HEK293 (cell line): ENCODE measurements around the gene COL9A3.

Source experiments
- CTCF ChIA-PET: fragments of 350-600 bp; formaldehyde crosslinking; extraction: SDS; loops from one replicate; lab custom pipeline; 2021; ENCODE audit warnings: antibody characterized with exemption; lab: Yijun Ruan, JAX
- POLR2A ChIA-PET: fragments of 300-600 bp; formaldehyde crosslinking; extraction: SDS; loops from one replicate; lab custom pipeline; 2020; ENCODE audit warnings: antibody characterized with exemption, inconsistent platforms; lab: Yijun Ruan, JAX
- H3K27ac ChIP-seq: fragments of 200-500 bp; sonication (Bioruptor generic); 2 replicates; pipeline ENCODE4 v1.5.1; 2014; ENCODE audit warnings: low read depth, low read length, control low read depth, inconsistent platforms; ENCODE audit errors: extremely low read depth
- H3K36me3 ChIP-seq, 2 experiments: fragments of 200-500 bp in 1 of 2; sonication (Bioruptor generic) in 1 of 2; 1 replicate in 1 of 2; 2 replicates in 1 of 2; pipeline ENCODE4 v1.5.1; 2014 to 2017; ENCODE audit warnings: inconsistent platforms in 2 of 2, low read length in 2 of 2; ENCODE audit not compliant: control insufficient read depth in 2 of 2, insufficient read depth in 1 of 2
- H3K4me1 ChIP-seq: fragments of 200-500 bp; sonication (Bioruptor generic); 2 replicates; pipeline ENCODE4 v1.5.1; 2014; ENCODE audit warnings: mild to moderate bottlenecking, low read length, inconsistent platforms; ENCODE audit not compliant: control insufficient read depth, insufficient read depth
- H3K4me3 ChIP-seq: 2 replicates; pipeline ENCODE4 v1.5.1; 2011; ENCODE audit warnings: low read depth, mild to moderate bottlenecking, control low read depth, low read length, moderate library complexity
- H3K9me3 ChIP-seq: fragments of 200-500 bp; sonication (Bioruptor generic); 2 replicates; pipeline ENCODE4 v1.5.1; 2014; ENCODE audit warnings: low read depth, low read length, inconsistent platforms; ENCODE audit not compliant: control insufficient read depth, insufficient read depth
- HOXA7 ChIP-seq: sonication (generic); formaldehyde crosslinking; IDR thresholded peaks from 2 replicates; pipeline ENCODE4 v1.8.1; 2022; ENCODE audit warnings: missing genetic modification reagents, borderline replicate concordance
- IKZF3 ChIP-seq: fragments of 450-650 bp; IDR thresholded peaks from 2 replicates; pipeline ENCODE4 v1.5.0; 2018; ENCODE audit warnings: missing biosample characterization, mild to moderate bottlenecking, missing genetic modification characterization, moderate library complexity
- RBAK ChIP-seq: fragments of 450-650 bp; formaldehyde crosslinking; IDR thresholded peaks from 2 replicates; pipeline ENCODE4 v1.5.1; 2016; ENCODE audit warnings: missing biosample characterization, missing genetic modification characterization
- SCRT1 ChIP-seq: fragments of 450-650 bp; formaldehyde crosslinking; IDR thresholded peaks from 2 replicates; pipeline ENCODE4 v1.5.1; 2016; ENCODE audit warnings: missing biosample characterization, missing genetic modification characterization, borderline replicate concordance
- SETDB1 ChIP-seq: IDR thresholded peaks from one replicate; pipeline ENCODE4 v1.6.1; 2017; ENCODE audit warnings: mild to moderate bottlenecking, low read length, moderate library complexity, mixed read lengths; ENCODE audit not compliant: insufficient read length
- SP3 ChIP-seq: fragments of 450-650 bp; formaldehyde crosslinking; IDR thresholded peaks from 2 replicates; pipeline ENCODE4 v1.5.1; 2016; ENCODE audit warnings: missing biosample characterization, missing genetic modification characterization
- ZBTB1 ChIP-seq: fragments of 450-650 bp; formaldehyde crosslinking; IDR thresholded peaks from 2 replicates; pipeline ENCODE4 v1.5.1; 2016; ENCODE audit warnings: missing biosample characterization, missing genetic modification characterization
- ZNF114 ChIP-seq: fragments of 450-650 bp; formaldehyde crosslinking; IDR thresholded peaks from 2 replicates; pipeline ENCODE4 v1.5.0; 2017; ENCODE audit warnings: missing biosample characterization, missing genetic modification characterization
- ZNF140 ChIP-seq: fragments of 450-650 bp; formaldehyde crosslinking; IDR thresholded peaks from 2 replicates; pipeline ENCODE4 v1.5.1; 2016; ENCODE audit warnings: missing biosample characterization, missing genetic modification characterization
- ZNF155 ChIP-seq: fragments of 450-650 bp; formaldehyde crosslinking; IDR thresholded peaks from 2 replicates; pipeline ENCODE4 v1.5.1; 2016; ENCODE audit warnings: missing biosample characterization, missing genetic modification characterization
- ZNF174 ChIP-seq: fragments of 450-650 bp; formaldehyde crosslinking; IDR thresholded peaks from 2 replicates; pipeline ENCODE4 v1.5.0; 2017; ENCODE audit warnings: missing biosample characterization, mild to moderate bottlenecking, missing genetic modification characterization
- ZNF175 ChIP-seq: fragments of 450-650 bp; formaldehyde crosslinking; IDR thresholded peaks from 2 replicates; pipeline ENCODE4 v1.5.1; 2016; ENCODE audit warnings: missing biosample characterization, missing genetic modification characterization
- ZNF239 ChIP-seq: fragments of 450-650 bp; formaldehyde crosslinking; IDR thresholded peaks from 2 replicates; pipeline ENCODE4 v1.5.1; 2016; ENCODE audit warnings: missing biosample characterization, missing genetic modification characterization
- ZNF266 ChIP-seq: fragments of 450-650 bp; formaldehyde crosslinking; IDR thresholded peaks from 2 replicates; pipeline ENCODE4 v1.5.1; 2016; ENCODE audit warnings: missing biosample characterization, missing genetic modification characterization, low read depth
- ZNF324 ChIP-seq: fragments of 450-650 bp; formaldehyde crosslinking; IDR thresholded peaks from 2 replicates; pipeline ENCODE4 v1.5.1; 2016; ENCODE audit warnings: missing biosample characterization, missing genetic modification characterization
- ZNF473 ChIP-seq: fragments of 450-650 bp; formaldehyde crosslinking; IDR thresholded peaks from 2 replicates; pipeline ENCODE4 v1.5.1; 2017; ENCODE audit warnings: missing biosample characterization, missing genetic modification characterization
- ZNF549 ChIP-seq: fragments of 450-650 bp; IDR thresholded peaks from 2 replicates; pipeline ENCODE4 v1.5.1; 2018; ENCODE audit warnings: missing biosample characterization, missing genetic modification characterization, mild to moderate bottlenecking, inconsistent platforms, moderate library complexity
- ZNF560 ChIP-seq: fragments of 450-650 bp; formaldehyde crosslinking; IDR thresholded peaks from 2 replicates; pipeline ENCODE4 v1.5.1; 2017; ENCODE audit warnings: missing biosample characterization, missing genetic modification characterization, borderline replicate concordance
- TF ChIP-seq, protein P1 (sequence below): IDR thresholded peaks from 2 replicates; pipeline ENCODE4 v1.6.1; 2011; ENCODE audit warnings: mild to moderate bottlenecking, low read depth, low read length, borderline replicate concordance
- TF ChIP-seq, protein P2 (sequence below): fragments of 450-650 bp; formaldehyde crosslinking; conservative IDR thresholded peaks from 2 replicates; pipeline ENCODE4 v1.5.1; 2016; ENCODE audit warnings: low read depth, missing biosample characterization, missing genetic modification characterization
- TF ChIP-seq, protein P3 (sequence below): fragments of 450-650 bp; formaldehyde crosslinking; IDR thresholded peaks from 2 replicates; pipeline ENCODE4 v1.5.1; 2016; ENCODE audit warnings: missing biosample characterization, missing genetic modification characterization

The COL9A3 gene

DNA sequence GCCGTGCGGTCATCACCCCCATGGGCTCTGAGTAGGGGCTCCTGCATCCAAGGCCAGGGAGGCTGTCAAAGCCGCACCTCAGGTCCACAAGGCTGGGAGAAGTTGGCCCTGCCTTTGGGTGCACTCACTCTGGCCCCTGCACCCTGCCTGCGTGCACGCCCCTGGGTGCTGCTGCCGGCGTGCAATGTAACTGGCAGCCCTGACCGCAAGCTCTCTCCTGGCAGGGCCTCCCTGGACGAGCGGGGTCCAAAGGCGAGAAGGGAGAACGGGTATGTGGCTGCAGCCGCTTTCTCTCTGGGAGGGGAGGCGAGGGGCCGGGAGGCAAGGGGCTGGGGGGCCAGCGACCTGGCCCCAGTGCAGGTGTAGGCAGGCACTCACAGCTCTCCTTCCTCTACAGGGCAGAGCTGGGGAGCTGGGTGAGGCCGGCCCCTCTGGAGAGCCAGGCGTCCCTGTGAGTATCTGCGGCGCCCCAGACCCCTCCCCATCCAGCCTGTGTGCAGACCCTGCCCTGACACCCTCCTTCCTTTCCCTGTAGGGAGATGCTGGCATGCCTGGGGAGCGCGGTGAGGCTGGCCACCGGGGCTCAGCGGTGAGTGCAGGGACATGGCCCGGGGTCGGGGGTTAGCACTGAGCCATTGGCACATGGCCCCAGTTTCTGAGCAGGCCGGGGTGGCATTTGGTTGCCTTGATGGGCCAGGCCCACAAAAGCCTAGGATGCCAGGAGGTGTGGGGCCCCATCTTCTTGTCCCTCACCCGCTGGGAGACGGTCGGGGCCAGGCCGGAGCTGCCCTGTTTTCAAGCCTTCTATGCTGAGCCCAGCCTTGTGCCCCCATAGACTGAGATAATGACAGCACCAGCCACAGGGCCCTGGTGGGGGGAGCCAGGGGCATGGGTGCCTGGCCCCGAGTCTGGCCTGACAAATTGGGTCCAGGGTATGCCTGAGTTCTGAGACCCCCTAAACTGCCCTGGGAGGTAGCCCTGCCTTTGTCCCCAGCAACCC is 12.7 kb downstream of the COL9A3 start:
- ChIA-PET CTCF (interaction anchor here (0.7 kb wide), 1 partner anchor 85 kb away, joined by 3 read pairs; no protein-coding TSS in a partner anchor), POLR2A (no interaction called here)
- Histone ChIP-seq H3K4me1 (no peaks in the 10 kb centered on the region; the same call in 1 of the 2 replicates), H3K36me3 (no peaks in the 10 kb centered on the region), H3K4me3 (no peak overlapping the region), H3K9me3 (no peaks in the 10 kb centered on the region), H3K27ac (no peak overlapping the region)
- TF ChIP-seq ZNF239 (tag by site-specific recombination) = no peak
- TF ChIP-seq HOXA7 (CRISPR knock-in tag) = no peak
- TF ChIP-seq ZNF175 (tag by site-specific recombination) = no peak
- TF ChIP-seq ZNF324 (tag by site-specific recombination) = no peak
- no peak for TF ChIP-seq RBAK (tag by site-specific recombination)
- TF ChIP-seq, protein P1, sequence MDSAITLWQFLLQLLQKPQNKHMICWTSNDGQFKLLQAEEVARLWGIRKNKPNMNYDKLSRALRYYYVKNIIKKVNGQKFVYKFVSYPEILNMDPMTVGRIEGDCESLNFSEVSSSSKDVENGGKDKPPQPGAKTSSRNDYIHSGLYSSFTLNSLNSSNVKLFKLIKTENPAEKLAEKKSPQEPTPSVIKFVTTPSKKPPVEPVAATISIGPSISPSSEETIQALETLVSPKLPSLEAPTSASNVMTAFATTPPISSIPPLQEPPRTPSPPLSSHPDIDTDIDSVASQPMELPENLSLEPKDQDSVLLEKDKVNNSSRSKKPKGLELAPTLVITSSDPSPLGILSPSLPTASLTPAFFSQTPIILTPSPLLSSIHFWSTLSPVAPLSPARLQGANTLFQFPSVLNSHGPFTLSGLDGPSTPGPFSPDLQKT = no peak

DNA sequence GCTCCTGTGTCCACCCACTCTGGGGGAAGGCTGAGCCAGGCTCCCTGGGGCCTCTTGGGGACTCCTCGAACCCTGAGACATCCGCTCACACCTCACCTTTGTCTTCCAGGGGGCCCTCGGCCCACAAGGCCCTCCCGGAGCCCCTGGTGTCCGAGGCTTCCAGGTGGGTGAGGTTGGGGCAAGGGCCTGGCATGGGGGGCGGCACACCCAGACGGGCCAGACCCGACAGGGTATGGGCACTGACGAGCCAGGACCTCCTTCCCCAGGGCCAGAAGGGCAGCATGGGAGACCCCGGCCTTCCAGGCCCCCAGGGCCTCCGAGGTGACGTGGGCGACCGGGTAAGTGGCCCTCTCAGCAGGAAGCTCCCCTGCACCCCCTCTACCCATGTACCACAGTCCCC is 13.4 kb downstream of the COL9A3 start:
- POLR2A ChIA-PET = no interaction called here
- no peaks in the 10 kb centered on the region for H3K9me3 ChIP-seq
- no peaks in the 10 kb centered on the region; the same call in 1 of the 2 replicates for H3K4me1 ChIP-seq
- no peak overlapping the region for H3K4me3 ChIP-seq
- no peaks in the 10 kb centered on the region for H3K36me3 ChIP-seq
- TF ChIP-seq ZNF114 (tag by site-specific recombination) = no peak
- TF ChIP-seq RBAK (tag by site-specific recombination) = no peak
- TF ChIP-seq IKZF3 (tag by site-specific recombination) = no peak
- TF ChIP-seq, protein P2, sequence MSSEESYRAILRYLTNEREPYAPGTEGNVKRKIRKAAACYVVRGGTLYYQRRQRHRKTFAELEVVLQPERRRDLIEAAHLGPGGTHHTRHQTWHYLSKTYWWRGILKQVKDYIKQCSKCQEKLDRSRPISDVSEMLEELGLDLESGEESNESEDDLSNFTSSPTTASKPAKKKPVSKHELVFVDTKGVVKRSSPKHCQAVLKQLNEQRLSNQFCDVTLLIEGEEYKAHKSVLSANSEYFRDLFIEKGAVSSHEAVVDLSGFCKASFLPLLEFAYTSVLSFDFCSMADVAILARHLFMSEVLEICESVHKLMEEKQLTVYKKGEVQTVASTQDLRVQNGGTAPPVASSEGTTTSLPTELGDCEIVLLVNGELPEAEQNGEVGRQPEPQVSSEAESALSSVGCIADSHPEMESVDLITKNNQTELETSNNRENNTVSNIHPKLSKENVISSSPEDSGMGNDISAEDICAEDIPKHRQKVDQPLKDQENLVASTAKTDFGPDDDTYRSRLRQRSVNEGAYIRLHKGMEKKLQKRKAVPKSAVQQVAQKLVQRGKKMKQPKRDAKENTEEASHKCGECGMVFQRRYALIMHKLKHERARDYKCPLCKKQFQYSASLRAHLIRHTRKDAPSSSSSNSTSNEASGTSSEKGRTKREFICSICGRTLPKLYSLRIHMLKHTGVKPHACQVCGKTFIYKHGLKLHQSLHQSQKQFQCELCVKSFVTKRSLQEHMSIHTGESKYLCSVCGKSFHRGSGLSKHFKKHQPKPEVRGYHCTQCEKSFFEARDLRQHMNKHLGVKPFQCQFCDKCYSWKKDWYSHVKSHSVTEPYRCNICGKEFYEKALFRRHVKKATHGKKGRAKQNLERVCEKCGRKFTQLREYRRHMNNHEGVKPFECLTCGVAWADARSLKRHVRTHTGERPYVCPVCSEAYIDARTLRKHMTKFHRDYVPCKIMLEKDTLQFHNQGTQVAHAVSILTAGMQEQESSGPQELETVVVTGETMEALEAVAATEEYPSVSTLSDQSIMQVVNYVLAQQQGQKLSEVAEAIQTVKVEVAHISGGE (tag by site-specific recombination) = no peak
- TF ChIP-seq ZNF174 (tag by site-specific recombination) = no peak
- TF ChIP-seq ZNF473 (tag by site-specific recombination) = no peak
- TF ChIP-seq ZNF549 (tag by site-specific recombination) = no peak
- TF ChIP-seq SETDB1 = no peak
- no peak for TF ChIP-seq ZNF140 (tag by site-specific recombination)
- TF ChIP-seq, protein P3, sequence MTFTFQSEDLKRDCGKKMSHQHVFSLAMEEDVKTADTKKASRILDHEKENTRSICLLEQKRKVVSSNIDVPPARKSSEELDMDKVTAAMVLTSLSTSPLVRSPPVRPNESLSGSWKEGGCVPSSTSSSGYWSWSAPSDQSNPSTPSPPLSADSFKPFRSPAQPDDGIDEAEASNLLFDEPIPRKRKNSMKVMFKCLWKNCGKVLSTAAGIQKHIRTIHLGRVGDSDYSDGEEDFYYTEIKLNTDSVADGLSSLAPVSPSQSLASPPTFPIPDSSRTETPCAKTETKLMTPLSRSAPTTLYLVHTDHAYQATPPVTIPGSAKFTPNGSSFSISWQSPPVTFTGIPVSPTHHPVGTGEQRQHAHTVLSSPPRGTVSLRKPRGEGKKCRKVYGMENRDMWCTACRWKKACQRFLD (tag by site-specific recombination) = no peak
- TF ChIP-seq ZBTB1 (tag by site-specific recombination) = no peak
- no peak for TF ChIP-seq SP3 (tag by site-specific recombination)
- no peak for TF ChIP-seq ZNF155 (tag by site-specific recombination)
- TF ChIP-seq ZNF266 (tag by site-specific recombination) = no peak
- TF ChIP-seq ZNF560 (tag by site-specific recombination) = no peak
- no peak for TF ChIP-seq SCRT1 (tag by site-specific recombination)
- TF ChIP-seq, all 188 proteins: peak for 0
- no peak overlapping the region for H3K27ac ChIP-seq
- CTCF ChIA-PET = interaction anchor here (0.7 kb wide), 1 partner anchor 84 kb away, joined by 3 read pairs; no protein-coding TSS in a partner anchor
